ENCODE measurements around the gene POLR3F.

DNA sequence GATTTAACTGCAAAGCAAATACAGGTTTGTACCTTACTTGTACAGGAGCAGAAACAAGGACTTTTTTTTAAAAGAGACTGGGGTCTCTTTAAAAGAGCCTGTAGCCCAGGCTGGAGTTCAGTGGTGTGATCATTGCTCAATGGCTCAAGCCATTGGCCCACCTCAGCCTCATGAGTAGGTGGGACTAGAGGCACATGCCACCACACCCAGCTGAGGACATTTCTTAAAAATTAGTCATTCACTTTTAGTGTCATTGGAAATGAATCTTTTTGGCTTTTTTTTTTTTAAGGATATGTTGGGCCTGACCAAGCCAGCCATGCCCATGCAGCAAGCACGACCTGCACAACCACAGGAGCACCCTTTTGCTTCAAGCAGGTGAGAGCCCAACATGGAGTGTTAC, 57.5 kb downstream of the POLR3F start:
- no peak for TF ChIP-seq ARID2 (IDR thresholded peaks at IDR 0.05)
- no peak for TF ChIP-seq CHD2 (IDR thresholded peaks at IDR 0.05; ENCODE audit: low read depth, low read length)
- TF ChIP-seq, protein P1, sequence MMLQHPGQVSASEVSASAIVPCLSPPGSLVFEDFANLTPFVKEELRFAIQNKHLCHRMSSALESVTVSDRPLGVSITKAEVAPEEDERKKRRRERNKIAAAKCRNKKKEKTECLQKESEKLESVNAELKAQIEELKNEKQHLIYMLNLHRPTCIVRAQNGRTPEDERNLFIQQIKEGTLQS (IDR thresholded peaks at IDR 0.05): no peak
- TF ChIP-seq, protein P1 (CRISPR knock-in tag; conservative IDR thresholded peaks at IDR 0.05): no peak
